Chondrocyte (in vitro differentiated cells): ENCODE results near the gene ANO9. TPM values are rescaled to one million over a fixed set of nuclear protein-coding genes. Genes with fewer than 3 reads are reported as not detected.

Source experiments
- DNase-seq: peaks from one replicate; pipeline ENCODE4 v3.0.0; 2021; ENCODE audit warnings: mixed read lengths, low spot score
- H3K27ac Mint-ChIP-seq: one replicate; pipeline ENCODE4 v1.8.0; 2021; ENCODE audit warnings: mild to moderate bottlenecking, moderate library complexity, mixed read lengths; ENCODE audit not compliant: unreplicated experiment
- H3K27me3 Mint-ChIP-seq: 2 replicates; pipeline ENCODE4 v1.8.0; 2021; ENCODE audit warnings: low read depth, mixed read lengths
- H3K36me3 Mint-ChIP-seq: 2 replicates; pipeline ENCODE4 v1.8.0; 2021; ENCODE audit warnings: low read depth, mixed read lengths
- H3K4me1 Mint-ChIP-seq: 2 replicates; pipeline ENCODE4 v1.8.0; 2021; ENCODE audit warnings: low read depth, mild to moderate bottlenecking, mixed read lengths
- H3K4me3 Mint-ChIP-seq: one replicate; pipeline ENCODE4 v1.8.0; 2021; ENCODE audit warnings: mild to moderate bottlenecking, moderate library complexity, mixed read lengths; ENCODE audit not compliant: unreplicated experiment
- H3K9me3 Mint-ChIP-seq: 2 replicates; pipeline ENCODE4 v1.8.0; 2021; ENCODE audit warnings: low read depth, mixed read lengths
- total RNA-seq: library from RNA; stranded (reverse); gene quantifications from 3 replicates; pipeline ENCODE4 v1.2.1, GENCODE V29; 2021
- TF ChIP-seq, protein P1 (sequence below): fragments of 200-600 bp; sonication (generic); IDR thresholded peaks from 2 replicates; pipeline ENCODE4 v1.5.0; 2021; ENCODE audit warnings: antibody characterized with exemption, mild to moderate bottlenecking, moderate library complexity

ANO9 gene
- total RNA-seq, 1 donor from 2014 or later, result not detected

DNA sequence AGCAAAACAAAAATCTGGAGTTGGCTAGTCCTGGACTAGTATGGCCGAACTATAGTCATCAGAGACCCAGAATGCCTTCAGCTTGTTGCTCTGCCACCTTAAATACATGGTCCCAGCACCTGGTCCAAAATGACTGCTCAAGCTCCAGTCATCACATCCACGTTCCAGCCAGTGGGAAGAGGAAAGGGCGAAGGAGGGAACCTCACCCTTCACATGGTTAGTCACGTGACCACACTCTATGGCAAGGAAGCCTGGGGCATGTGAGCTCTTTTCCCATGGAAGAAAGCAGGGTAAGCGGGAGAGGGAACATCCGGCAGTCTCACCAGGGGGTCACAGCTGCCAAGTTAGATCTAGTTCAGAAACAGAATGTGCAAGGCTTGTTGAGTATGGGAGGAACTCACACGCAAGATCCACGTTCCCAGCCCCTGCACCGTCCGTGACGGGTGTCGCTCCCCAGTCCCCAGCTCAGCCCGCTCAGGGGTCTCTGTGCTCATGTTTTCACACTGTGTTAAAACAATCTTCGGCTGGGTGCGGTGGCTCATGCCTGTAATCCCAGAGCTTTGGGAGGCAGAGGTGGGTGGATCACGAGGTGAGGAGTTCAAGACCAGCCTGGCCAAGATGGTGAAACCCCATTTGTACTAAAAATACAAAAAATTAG, 1.9 kb upstream of the ANO9 start:
- Mint-ChIP-seq H3K9me3 (no peaks in the 10 kb centered on the region), H3K4me3 (no peak overlapping the region), H3K27ac (peak overlapping the region; percentile 63), H3K27me3 (no peaks in the 10 kb centered on the region), H3K36me3 (no peaks in the 10 kb centered on the region), H3K4me1 (peaks cover 11% of the 10 kb centered on the region)
- DNase-seq, result peak; percentile 80
- TF ChIP-seq, protein P1, sequence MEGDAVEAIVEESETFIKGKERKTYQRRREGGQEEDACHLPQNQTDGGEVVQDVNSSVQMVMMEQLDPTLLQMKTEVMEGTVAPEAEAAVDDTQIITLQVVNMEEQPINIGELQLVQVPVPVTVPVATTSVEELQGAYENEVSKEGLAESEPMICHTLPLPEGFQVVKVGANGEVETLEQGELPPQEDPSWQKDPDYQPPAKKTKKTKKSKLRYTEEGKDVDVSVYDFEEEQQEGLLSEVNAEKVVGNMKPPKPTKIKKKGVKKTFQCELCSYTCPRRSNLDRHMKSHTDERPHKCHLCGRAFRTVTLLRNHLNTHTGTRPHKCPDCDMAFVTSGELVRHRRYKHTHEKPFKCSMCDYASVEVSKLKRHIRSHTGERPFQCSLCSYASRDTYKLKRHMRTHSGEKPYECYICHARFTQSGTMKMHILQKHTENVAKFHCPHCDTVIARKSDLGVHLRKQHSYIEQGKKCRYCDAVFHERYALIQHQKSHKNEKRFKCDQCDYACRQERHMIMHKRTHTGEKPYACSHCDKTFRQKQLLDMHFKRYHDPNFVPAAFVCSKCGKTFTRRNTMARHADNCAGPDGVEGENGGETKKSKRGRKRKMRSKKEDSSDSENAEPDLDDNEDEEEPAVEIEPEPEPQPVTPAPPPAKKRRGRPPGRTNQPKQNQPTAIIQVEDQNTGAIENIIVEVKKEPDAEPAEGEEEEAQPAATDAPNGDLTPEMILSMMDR, result no peak

DNA sequence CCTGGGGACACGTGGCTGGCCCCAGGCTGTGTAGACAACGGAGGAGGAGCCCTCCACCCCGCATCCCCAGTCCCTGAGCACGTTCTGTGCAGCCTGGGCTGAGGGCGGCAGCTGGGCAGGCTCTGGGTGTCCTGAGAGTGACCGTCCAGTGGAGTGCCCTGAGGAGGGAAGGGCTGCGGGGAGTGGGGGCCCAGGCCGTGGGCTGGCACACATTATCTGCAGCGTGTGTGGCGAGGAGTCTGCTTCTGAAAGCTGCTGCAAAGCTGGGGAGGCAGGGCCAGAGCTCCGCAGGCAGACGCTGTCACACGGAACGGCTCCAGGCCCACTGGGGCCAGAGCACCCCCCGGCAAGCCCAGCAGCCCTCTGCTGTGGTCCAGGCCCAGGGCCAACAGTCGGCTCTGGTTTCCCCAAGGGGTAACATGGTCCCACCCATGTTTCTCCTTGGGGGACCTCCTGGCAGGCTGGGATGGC, 835 bp upstream of the ANO9 start:
- H3K27ac Mint-ChIP-seq, result peak overlapping the region; percentile 12
- TF ChIP-seq, protein P1, result no peak
- no peaks in the 10 kb centered on the region for H3K27me3 Mint-ChIP-seq
- H3K4me1 Mint-ChIP-seq, result peaks cover 10% of the 10 kb centered on the region
- DNase-seq, result peak; percentile 86
- H3K36me3 Mint-ChIP-seq, result no peaks in the 10 kb centered on the region
- H3K4me3 Mint-ChIP-seq, result no peak overlapping the region
- no peaks in the 10 kb centered on the region for H3K9me3 Mint-ChIP-seq

DNA sequence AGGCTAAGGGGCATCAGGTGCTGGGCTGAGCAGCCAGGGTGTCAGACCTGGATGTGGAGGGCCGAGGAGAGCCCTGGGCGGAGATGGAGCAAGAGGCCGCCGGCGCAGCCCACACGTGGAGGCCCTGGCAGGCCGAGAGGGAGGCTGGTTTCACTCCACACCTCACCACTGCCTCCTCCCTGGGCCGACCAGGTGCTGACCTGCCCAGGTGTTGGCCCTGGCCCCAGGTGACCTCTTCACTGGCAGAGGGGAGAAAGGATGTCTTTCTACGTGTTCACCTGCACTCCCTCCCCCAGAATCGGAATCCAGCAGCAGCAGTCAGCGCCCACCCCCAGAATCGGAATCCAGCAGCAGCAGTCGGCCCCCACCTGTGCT, 781 bp downstream of the ANO9 start:
- TF ChIP-seq, protein P1, result no peak
- Mint-ChIP-seq H3K4me3 (no peak overlapping the region), H3K4me1 (peaks cover 10% of the 10 kb centered on the region), H3K36me3 (no peaks in the 10 kb centered on the region), H3K27ac (no peak overlapping the region), H3K27me3 (no peaks in the 10 kb centered on the region), H3K9me3 (no peaks in the 10 kb centered on the region)
- DNase-seq, result peak; percentile 87

DNA sequence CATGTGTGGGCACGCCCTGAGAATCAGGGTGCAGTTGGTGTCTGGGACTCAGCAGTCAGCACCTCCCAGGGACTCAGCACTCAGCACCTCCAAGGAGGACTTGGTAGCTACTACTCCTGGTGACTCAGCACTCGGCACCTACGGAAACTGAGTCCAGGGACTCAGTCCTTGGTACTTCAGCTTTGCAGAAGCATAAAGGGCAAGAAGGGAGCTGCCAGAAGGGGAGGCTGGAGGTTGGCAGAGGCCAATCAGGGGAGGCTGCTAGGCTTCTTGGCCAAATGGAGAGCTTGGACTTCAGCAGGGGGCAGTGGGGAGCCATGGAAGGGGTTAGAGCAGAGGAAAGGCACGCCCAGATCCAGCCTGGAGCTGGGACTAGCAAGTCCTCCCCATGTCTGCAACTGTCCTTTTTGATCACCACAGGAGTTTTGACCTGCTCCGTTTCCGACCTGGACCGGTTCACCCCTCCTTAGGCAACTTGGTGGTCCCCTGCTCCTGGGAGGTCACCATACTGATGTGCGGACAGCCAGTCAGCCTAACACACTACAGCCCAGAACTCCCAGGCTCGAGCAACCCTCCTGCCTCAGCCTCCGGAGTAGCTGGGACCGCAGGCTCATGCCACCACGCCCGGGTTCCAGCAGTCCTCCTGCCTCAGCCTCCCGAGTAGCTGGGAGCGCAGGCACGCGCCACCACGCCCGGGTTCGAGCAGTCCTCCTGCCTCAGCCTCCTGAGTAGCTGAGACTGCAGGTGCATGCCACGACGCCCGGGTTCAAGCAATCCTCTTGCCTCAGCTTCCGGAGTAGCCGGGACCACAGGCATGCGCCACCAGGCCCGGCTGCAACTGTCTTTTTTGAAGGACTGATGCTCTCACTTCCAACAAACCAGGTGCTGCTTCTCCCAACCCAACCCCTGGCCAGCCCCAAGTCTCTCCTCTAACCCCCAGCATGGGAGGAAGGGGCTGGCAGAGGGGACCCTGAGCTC, 1.5 kb downstream of the ANO9 start:
- Mint-ChIP-seq H3K4me3 (no peak overlapping the region), H3K36me3 (no peaks in the 10 kb centered on the region), H3K4me1 (peaks cover 10% of the 10 kb centered on the region), H3K9me3 (no peaks in the 10 kb centered on the region), H3K27me3 (no peaks in the 10 kb centered on the region), H3K27ac (no peak overlapping the region)
- TF ChIP-seq, protein P1, result peak; percentile 31
- DNase-seq, result no peak

DNA sequence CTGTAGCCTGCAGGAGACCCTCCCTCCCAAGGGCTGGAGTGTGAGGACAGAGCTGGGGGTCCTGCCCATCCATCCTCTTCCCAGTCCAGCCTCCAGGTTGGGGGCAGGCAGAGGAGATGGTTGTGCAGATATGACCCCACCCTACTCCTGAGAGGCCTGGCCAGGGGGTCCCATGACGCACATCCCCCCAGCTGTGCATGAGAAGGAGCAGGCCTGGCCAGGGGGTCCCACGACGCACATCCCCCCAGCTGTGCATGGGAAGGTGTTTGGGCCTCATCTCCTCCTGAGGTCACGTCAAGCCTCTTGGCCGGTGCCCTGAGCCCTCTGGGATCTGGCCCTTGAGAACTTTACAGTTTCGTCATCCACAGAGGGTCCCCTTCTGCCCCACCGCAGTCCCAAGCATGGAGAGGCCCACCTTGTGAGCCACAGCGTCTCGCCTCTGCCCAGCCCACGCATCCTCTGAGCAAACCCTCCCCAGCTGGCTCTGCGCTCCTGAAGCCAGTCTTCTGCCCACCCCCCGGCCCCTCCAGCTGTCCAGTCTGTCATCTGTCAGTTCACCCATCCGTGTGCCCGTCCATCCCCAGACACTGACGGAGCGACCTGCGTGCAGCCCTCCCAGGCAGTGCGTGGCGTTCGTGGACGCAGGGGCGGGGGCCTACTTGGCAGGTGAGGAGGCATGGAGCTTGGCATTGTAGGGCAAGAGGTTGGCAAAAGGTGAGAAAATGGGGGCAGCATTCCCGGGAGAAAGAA, 2.3 kb downstream of the ANO9 start:
- DNase-seq, result no peak
- TF ChIP-seq, protein P1, result no peak
- Mint-ChIP-seq H3K36me3 (no peaks in the 10 kb centered on the region), H3K4me1 (peaks cover 9% of the 10 kb centered on the region), H3K27ac (no peak overlapping the region), H3K4me3 (no peak overlapping the region), H3K27me3 (no peaks in the 10 kb centered on the region), H3K9me3 (no peaks in the 10 kb centered on the region)
